HG03575 (cell line): ENCODE results near the gene INO80E.
"Not testable (repeated sequence)": the region's sequence is repeated elsewhere in the genome, so short reads cannot be mapped to it uniquely, and the experiment has no call there.

ENCODE experiments used
- ATAC-seq: cut with Tn5 transposase; IDR thresholded peaks from one replicate; pipeline ENCODE4 v1.9.1; 2021; ENCODE audit not compliant: unreplicated experiment, insufficient number of reproducible peaks, low FRiP score; ENCODE audit errors: extremely low read depth

INO80E gene

GRCh38 chr16:30024451-30024850 is 28.4 kb downstream of the INO80E start:
- ATAC-seq: no peak

GRCh38 chr16:30025156-30025555 is 29.1 kb downstream of the INO80E start:
- no peak for ATAC-seq

- ATAC-seq: no peak
These were observed 29.5 kb downstream of the INO80E start for GRCh38 chr16:30025574-30025973.

GRCh38 chr16:30026449-30026848 is 30.4 kb downstream of the INO80E start:
- ATAC-seq: no peak

GRCh38 chr16:30027588-30028437 is 31.8 kb downstream of the INO80E start:
- ATAC-seq: no peak

GRCh38 chr16:30028438-30029076 is 32.5 kb downstream of the INO80E start:
- no peak for ATAC-seq

GRCh38 chr16:30030011-30030685 is 34.1 kb downstream of the INO80E start:
- ATAC-seq: no peak

- no peak for ATAC-seq
These were observed 34.9 kb downstream of the INO80E start, which contains the start of gene TLCD3B for GRCh38 chr16:30030841-30031413. TSS of gene TLCD3B (minus strand) at chr16:30031271. CDS start at chr16:30030527, 744 bp downstream.

GRCh38 chr16:30031477-30031918 is 35.5 kb downstream of the INO80E start:
- no peak for ATAC-seq

GRCh38 chr16:30032083-30032819 is 36.2 kb downstream of the INO80E start:
- ATAC-seq: no peak

GRCh38 chr16:30033270-30033669 is 37.2 kb downstream of the INO80E start:
- ATAC-seq: no peak

- ATAC-seq: no peak
These were observed 44.2 kb downstream of the INO80E start for GRCh38 chr16:30040221-30040620.

GRCh38 chr16:30040690-30041089 is 44.6 kb downstream of the INO80E start:
- not testable (repeated sequence) for ATAC-seq

GRCh38 chr16:30041841-30042240 is 45.8 kb downstream of the INO80E start:
- no peak for ATAC-seq

- ATAC-seq: no peak
These were observed 50.1 kb downstream of the INO80E start for GRCh38 chr16:30046178-30046577.

GRCh38 chr16:30046588-30046987 is 50.5 kb downstream of the INO80E start:
- ATAC-seq: no peak

- no peak for ATAC-seq
These were observed 53.8 kb downstream of the INO80E start for GRCh38 chr16:30049871-30050270.

- ATAC-seq: no peak
These were observed 55.5 kb downstream of the INO80E start for GRCh38 chr16:30051518-30051917.
